ENCODE data around the gene RNF26.

Gene RNF26

GRCh38 chr11:119318240-119319135 is 15.8 kb upstream of the RNF26 start:
- no peak for DNase-seq (ENCODE audit: low read depth, low spot score)
- TF ChIP-seq EZH2 (IDR thresholded peaks at IDR 0.05), result no peak
- TF ChIP-seq POLR2AphosphoS5 (IDR thresholded peaks at IDR 0.05; ENCODE audit: borderline replicate concordance, low read depth, low read length), result no peak
- Histone ChIP-seq H3K36me3 (ENCODE audit: insufficient read depth, low read length) (no peaks in the 10 kb centered on the region), H3K27ac (no peak overlapping the region), H3K9me3 (ENCODE audit: low read depth, low read length) (no peaks in the 10 kb centered on the region), H3K9ac (ENCODE audit: insufficient read length) (no peak overlapping the region), H3K4me3 (no peak overlapping the region)

GRCh38 chr11:119319136-119319699 is 15.1 kb upstream of the RNF26 start:
- no peak for DNase-seq (ENCODE audit: low read depth, low spot score)
- H3K9ac ChIP-seq (ENCODE audit: insufficient read length), result no peak overlapping the region
- H3K36me3 ChIP-seq (ENCODE audit: insufficient read depth, low read length), result no peaks in the 10 kb centered on the region
- H3K9me3 ChIP-seq (ENCODE audit: low read depth, low read length), result no peaks in the 10 kb centered on the region
- H3K27ac ChIP-seq, result no peak overlapping the region
- no peak overlapping the region for H3K4me3 ChIP-seq
- no peak for TF ChIP-seq FOXP2 (optimal IDR thresholded peaks at IDR 0.05; ENCODE audit: control extremely low read depth, extremely low read length, insufficient read depth)
- no peak for TF ChIP-seq EZH2 (IDR thresholded peaks at IDR 0.05)
- TF ChIP-seq POLR2AphosphoS5 (IDR thresholded peaks at IDR 0.05; ENCODE audit: borderline replicate concordance, low read depth, low read length), result no peak

DNA sequence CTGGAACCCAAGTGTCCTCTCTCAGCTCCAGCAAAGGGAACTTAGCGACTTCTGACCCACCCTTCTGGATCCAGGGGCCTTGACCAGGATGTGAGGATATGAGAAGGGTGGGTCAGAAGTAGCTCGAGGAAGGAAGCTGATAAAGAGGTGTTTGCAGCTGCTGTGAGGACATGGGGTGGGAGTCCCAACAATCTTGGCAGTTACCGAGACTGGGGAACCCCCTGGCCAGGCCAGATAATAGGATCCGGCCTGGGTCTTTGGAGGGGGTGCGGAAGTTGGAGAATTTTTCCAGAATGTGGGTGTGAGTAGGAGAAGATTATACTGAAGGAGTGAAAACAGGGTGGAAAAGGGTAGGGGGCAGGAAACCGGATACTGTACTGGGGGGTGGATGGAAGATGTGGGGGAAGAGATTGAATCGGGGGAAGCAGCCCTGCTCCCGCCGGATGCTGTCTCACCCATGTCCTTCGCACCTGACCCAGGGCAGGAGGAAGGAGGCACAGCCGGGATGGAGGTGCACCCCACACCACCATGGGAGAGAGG is 14.6 kb upstream of the RNF26 start:
- Histone ChIP-seq H3K4me3 (no peak overlapping the region), H3K27ac (no peak overlapping the region), H3K9ac (ENCODE audit: insufficient read length) (no peak overlapping the region), H3K36me3 (ENCODE audit: insufficient read depth, low read length) (no peaks in the 10 kb centered on the region), H3K9me3 (ENCODE audit: low read depth, low read length) (no peaks in the 10 kb centered on the region)
- no peak for TF ChIP-seq EZH2 (IDR thresholded peaks at IDR 0.05)
- no peak for TF ChIP-seq FOXP2 (optimal IDR thresholded peaks at IDR 0.05; ENCODE audit: control extremely low read depth, extremely low read length, insufficient read depth)
- no peak for TF ChIP-seq POLR2AphosphoS5 (IDR thresholded peaks at IDR 0.05; ENCODE audit: borderline replicate concordance, low read depth, low read length)
- no peak for DNase-seq (ENCODE audit: low read depth, low spot score)

- DNase-seq (ENCODE audit: low read depth, low spot score), result no peak
- TF ChIP-seq EZH2 (IDR thresholded peaks at IDR 0.05) (no peak), FOXP2 (optimal IDR thresholded peaks at IDR 0.05; ENCODE audit: control extremely low read depth, extremely low read length, insufficient read depth) (no peak), POLR2AphosphoS5 (IDR thresholded peaks at IDR 0.05; ENCODE audit: borderline replicate concordance, low read depth, low read length) (no peak)
- Histone ChIP-seq H3K27ac (no peak overlapping the region), H3K9me3 (ENCODE audit: low read depth, low read length) (no peaks in the 10 kb centered on the region), H3K4me3 (no peak overlapping the region), H3K36me3 (ENCODE audit: insufficient read depth, low read length) (no peaks in the 10 kb centered on the region), H3K9ac (ENCODE audit: insufficient read length) (no peak overlapping the region)
Measured at GRCh38 chr11:119320240-119320775, 14.0 kb upstream of the RNF26 start.

GRCh38 chr11:119320776-119321524 is 13.4 kb upstream of the RNF26 start:
- no peaks in the 10 kb centered on the region for H3K36me3 ChIP-seq (ENCODE audit: insufficient read depth, low read length)
- no peak overlapping the region for H3K4me3 ChIP-seq
- no peak for TF ChIP-seq EZH2 (IDR thresholded peaks at IDR 0.05)
- no peak for TF ChIP-seq FOXP2 (optimal IDR thresholded peaks at IDR 0.05; ENCODE audit: control extremely low read depth, extremely low read length, insufficient read depth)
- no peak for TF ChIP-seq POLR2AphosphoS5 (IDR thresholded peaks at IDR 0.05; ENCODE audit: borderline replicate concordance, low read depth, low read length)
- H3K27ac ChIP-seq, result no peak overlapping the region
- H3K9me3 ChIP-seq (ENCODE audit: low read depth, low read length), result no peaks in the 10 kb centered on the region
- H3K9ac ChIP-seq (ENCODE audit: insufficient read length), result no peak overlapping the region
- no peak for DNase-seq (ENCODE audit: low read depth, low spot score)

DNA sequence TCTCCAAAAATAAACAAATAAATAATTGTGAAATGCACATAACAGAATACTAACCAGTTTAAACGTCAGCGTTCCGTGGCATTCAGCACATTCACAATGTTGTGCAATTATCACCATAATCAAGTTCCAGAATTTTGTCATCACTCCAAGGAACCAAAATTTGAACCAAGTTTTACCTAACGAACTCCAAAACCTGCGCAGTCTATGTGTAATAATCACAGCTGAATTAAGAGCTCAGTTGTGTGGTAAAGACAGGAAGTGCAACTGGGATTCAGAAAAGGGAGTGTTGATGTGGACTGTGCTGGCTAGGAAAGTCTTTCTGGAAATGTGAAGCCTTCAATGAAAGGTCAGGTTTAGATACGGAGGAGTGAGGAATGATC is 12.0 kb upstream of the RNF26 start:
- Histone ChIP-seq H3K27ac (no peak overlapping the region), H3K4me3 (no peak overlapping the region), H3K9ac (ENCODE audit: insufficient read length) (no peak overlapping the region), H3K36me3 (ENCODE audit: insufficient read depth, low read length) (no peaks in the 10 kb centered on the region), H3K9me3 (ENCODE audit: low read depth, low read length) (no peaks in the 10 kb centered on the region)
- DNase-seq (ENCODE audit: low read depth, low spot score), result no peak
- TF ChIP-seq POLR2AphosphoS5 (IDR thresholded peaks at IDR 0.05; ENCODE audit: borderline replicate concordance, low read depth, low read length), result no peak
- TF ChIP-seq FOXP2 (optimal IDR thresholded peaks at IDR 0.05; ENCODE audit: control extremely low read depth, extremely low read length, insufficient read depth), result no peak
- TF ChIP-seq EZH2 (IDR thresholded peaks at IDR 0.05), result no peak

DNA sequence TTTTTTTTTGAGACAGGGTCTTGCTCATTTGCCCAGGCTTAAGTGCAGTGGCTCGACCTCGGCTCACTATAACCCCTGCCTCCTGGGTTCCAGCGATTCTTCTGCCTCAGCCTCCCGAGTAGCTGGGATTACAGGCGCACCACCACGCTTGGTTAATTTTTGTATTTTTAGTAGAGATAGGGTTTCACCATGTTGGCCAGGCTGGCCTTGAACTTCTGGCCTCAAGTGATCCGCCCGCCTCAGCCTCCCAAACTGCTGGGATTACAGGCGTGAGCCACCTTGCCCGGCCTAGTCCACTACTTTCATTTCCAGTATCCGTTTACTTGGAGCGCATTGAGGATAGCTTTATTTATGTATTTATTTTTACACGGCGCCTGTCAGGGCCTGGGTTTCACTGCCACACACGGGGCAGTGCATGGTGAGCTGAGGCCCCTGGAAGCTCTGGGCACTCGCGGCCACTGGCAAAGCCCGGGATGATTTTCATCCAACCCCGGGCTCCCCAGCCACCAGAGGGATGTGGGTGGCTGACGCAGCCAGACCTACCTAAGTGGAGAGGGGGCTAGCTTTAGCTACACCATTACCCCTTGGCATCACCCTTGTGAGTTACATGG is 11.3 kb upstream of the RNF26 start:
- no peaks in the 10 kb centered on the region for H3K36me3 ChIP-seq (ENCODE audit: insufficient read depth, low read length)
- H3K4me3 ChIP-seq, result no peak overlapping the region
- TF ChIP-seq POLR2AphosphoS5 (IDR thresholded peaks at IDR 0.05; ENCODE audit: borderline replicate concordance, low read depth, low read length), result no peak
- no peak for TF ChIP-seq EZH2 (IDR thresholded peaks at IDR 0.05)
- TF ChIP-seq FOXP2 (optimal IDR thresholded peaks at IDR 0.05; ENCODE audit: control extremely low read depth, extremely low read length, insufficient read depth), result no peak
- no peak overlapping the region for H3K27ac ChIP-seq
- H3K9ac ChIP-seq (ENCODE audit: insufficient read length), result no peak overlapping the region
- no peaks in the 10 kb centered on the region for H3K9me3 ChIP-seq (ENCODE audit: low read depth, low read length)
- DNase-seq (ENCODE audit: low read depth, low spot score), result no peak

Measured in SK-N-MC (cell line).